Ishikawa (cell line): ENCODE measurements around the gene APOOL.

Experiments used
- CEBPB ChIP-seq: IDR thresholded peaks from 2 replicates; pipeline ENCODE4 v1.6.1; 2012
- CREB1 ChIP-seq: IDR thresholded peaks from 2 replicates; pipeline ENCODE4 v1.6.1; 2012; ENCODE audit warnings: low read depth
- EGR1 ChIP-seq: IDR thresholded peaks from 2 replicates; pipeline ENCODE4 v1.6.1; 2012
- EP300 ChIP-seq: IDR thresholded peaks from 2 replicates; pipeline ENCODE4 v1.6.1; 2012; ENCODE audit warnings: borderline replicate concordance
- FOXM1 ChIP-seq: IDR thresholded peaks from 2 replicates; pipeline ENCODE4 v1.6.1; 2012; ENCODE audit warnings: low read depth, borderline replicate concordance
- MAX ChIP-seq: IDR thresholded peaks from 2 replicates; pipeline ENCODE4 v1.6.1; 2012
- NFIC ChIP-seq: IDR thresholded peaks from 2 replicates; pipeline ENCODE4 v1.6.1; 2012
- REST ChIP-seq: IDR thresholded peaks from 2 replicates; pipeline ENCODE4 v1.6.1; 2012; ENCODE audit warnings: low read depth, mild to moderate bottlenecking
- TAF1 ChIP-seq: IDR thresholded peaks from 2 replicates; pipeline ENCODE4 v1.6.1; 2012; ENCODE audit warnings: low read depth, mild to moderate bottlenecking
- TCF12 ChIP-seq: IDR thresholded peaks from 2 replicates; pipeline ENCODE4 v1.6.1; 2012; ENCODE audit warnings: low read depth
- TEAD4 ChIP-seq: IDR thresholded peaks from 2 replicates; pipeline ENCODE4 v1.6.1; 2012
- YY1 ChIP-seq: IDR thresholded peaks from 2 replicates; pipeline ENCODE4 v1.6.1; 2012; ENCODE audit warnings: low read depth
- ZBTB7A ChIP-seq: IDR thresholded peaks from 2 replicates; pipeline ENCODE4 v1.6.1; 2012; ENCODE audit warnings: low read depth
- TF ChIP-seq, protein P1 (sequence below): IDR thresholded peaks from 2 replicates; pipeline ENCODE4 v1.6.1; 2012

Gene APOOL

GRCh38 chrX:85139422-85139821, 135.7 kb downstream of the APOOL start:
- no peak for TF ChIP-seq TAF1
- TF ChIP-seq NFIC: no peak
- no peak for TF ChIP-seq YY1
- no peak for TF ChIP-seq TEAD4
- no peak for TF ChIP-seq EGR1
- TF ChIP-seq REST: no peak
- TF ChIP-seq EP300: no peak
- TF ChIP-seq, protein P1, sequence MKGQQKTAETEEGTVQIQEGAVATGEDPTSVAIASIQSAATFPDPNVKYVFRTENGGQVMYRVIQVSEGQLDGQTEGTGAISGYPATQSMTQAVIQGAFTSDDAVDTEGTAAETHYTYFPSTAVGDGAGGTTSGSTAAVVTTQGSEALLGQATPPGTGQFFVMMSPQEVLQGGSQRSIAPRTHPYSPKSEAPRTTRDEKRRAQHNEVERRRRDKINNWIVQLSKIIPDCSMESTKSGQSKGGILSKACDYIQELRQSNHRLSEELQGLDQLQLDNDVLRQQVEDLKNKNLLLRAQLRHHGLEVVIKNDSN: no peak
- TF ChIP-seq TCF12: no peak
- no peak for TF ChIP-seq CREB1
- no peak for TF ChIP-seq ZBTB7A

GRCh38 chrX:85140964-85141363, 137.3 kb downstream of the APOOL start:
- TF ChIP-seq TEAD4 (no peak), CEBPB (no peak), MAX (no peak), NFIC (no peak), EGR1 (no peak), CREB1 (no peak), TCF12 (no peak), FOXM1 (no peak), TAF1 (no peak)
